GM21367 (cell line): ENCODE data around the gene MACROH2A2.
"Not testable (repeated sequence)": the region's sequence is repeated elsewhere in the genome, so short reads cannot be mapped to it uniquely, and the experiment has no call there.

Experiments
- ATAC-seq: cut with Tn5 transposase; IDR thresholded peaks from one replicate; pipeline ENCODE4 v1.9.1; 2021; ENCODE audit not compliant: unreplicated experiment

MACROH2A2 gene

DNA sequence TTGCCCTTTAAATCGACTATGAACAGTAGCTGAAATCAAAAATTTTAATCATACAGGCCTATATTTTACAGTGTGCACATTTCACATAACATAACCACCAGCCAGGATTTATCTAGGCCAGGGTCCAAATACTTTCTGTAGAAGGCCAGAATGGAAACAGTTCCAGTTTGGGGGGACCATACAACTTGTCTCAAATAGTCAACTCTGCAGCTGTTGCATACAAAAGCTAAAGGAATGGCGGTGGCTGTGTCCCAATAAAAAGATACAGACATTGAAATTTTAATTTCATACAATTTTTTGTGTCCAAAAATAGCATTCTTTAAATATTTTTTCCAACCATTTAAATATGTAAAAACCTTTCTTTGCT lies 94.6 kb downstream of the MACROH2A2 start:
- no peak for ATAC-seq

DNA sequence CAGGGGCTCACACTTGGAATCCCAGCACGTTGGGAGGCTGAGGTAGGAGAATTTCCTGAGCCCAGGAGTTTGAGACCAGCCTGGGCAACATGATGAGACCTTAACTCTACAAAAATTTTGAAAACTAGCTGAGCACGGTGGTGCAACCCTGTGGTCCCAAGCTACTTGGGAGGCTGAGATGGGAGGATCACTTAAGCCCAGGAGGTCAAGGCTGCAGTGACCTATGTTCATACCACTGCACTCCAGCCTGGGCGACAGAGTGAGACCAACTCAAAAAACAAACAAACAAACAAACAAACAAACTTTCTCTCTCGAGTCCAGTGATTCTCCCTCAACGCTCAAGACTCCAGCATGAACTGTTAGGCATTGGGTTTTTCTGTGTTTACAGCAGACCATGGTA lies 95.9 kb downstream of the MACROH2A2 start:
- no peak for ATAC-seq

DNA sequence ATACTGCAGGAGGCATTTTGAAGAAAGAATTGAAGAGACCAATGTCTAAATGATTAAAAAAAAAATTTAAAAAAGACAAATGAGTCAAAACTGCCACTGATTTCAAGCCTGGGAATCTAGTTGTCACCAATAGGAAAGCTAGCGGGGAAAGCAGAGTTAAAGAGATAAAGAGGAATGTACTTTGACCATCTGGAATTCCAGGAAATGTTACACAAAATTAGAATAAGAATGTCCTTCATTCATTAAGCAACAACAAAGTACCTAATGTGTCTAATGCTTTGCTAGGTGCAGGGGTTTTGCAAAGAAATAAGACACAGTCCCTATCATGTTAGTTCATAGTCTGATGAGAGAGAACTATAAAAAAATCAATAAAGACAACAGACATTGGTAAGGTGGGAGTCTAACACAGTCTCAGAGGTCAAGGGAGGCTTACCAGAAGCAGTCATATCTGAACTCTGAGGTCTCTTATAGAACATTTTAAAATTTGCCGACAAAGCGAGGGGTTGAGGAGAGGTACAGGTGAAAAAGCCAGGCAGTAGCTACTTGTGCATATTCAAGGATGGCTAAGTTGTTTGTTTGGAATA lies 102.7 kb downstream of the MACROH2A2 start:
- no peak for ATAC-seq

DNA sequence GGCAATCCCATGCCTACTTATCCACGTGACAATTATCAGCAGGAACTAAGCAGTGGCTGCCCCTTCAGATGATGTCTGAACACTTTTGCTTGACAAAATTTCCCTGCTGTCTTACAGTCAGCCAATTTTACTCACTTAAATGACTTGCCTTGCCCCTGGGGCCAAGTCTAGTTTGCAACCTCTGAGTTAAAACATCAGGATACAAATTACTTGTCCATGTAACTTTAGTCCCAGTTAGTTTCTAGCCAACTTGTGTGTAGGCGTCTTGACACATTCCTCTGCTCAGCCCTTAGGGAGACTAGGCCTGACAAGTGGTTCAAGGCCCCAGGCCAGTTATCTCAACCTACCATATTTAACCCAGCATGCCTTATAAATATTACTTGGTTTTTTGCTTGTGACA lies 105.5 kb downstream of the MACROH2A2 start:
- no peak for ATAC-seq

DNA sequence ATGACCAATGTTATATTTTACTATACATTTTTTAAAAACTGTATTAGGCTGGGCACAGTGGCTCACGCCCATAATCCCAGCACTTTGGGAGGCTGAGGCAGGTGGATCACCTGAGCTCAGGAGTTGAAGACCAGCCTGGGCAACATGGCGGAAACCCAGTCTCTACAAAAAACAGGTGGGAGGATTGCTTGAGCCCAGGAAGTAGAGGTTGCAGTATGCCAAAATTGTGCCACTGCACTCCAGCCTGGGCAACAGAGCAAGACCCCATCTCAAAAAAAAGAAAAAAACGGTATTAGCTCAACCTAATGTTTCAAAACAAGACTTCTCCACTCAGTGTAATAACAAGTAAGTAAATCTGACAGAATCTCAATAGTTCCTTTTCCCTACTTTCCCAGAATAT lies 106.7 kb downstream of the MACROH2A2 start:
- not testable (repeated sequence) for ATAC-seq

DNA sequence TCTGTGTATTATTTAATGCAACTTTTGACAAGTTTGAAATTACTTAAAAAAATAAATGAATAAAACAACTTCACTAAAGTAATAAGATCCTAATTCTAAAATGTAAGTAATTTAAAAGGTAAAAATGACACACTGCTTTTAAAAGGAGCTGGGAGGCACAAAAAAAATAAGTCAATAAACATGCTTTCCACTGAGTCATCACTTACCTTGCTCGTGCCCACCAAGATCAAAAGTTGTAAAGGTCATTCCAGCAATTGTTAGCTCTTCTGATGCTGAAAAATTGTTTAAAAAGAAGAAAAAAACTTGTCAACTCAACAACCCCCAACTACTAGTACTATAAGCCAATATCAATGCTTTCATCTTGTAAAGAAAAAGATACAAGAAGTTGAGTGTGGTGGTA lies 108.2 kb downstream of the MACROH2A2 start:
- no peak for ATAC-seq
